H1 (cell line): ENCODE results near the gene TRAF1. TPM values are rescaled to one million over a fixed set of nuclear protein-coding genes. Genes with fewer than 3 reads are reported as not detected.

ENCODE experiments used
- CTCF ChIA-PET: fragments of 300-600 bp; sonication (Branson Sonifier 250); formaldehyde crosslinking; loops from one replicate; lab custom pipeline; 2021; ENCODE audit not compliant: partially characterized antibody; lab: Charles Lee
- POLR2A ChIA-PET: fragments of 300-600 bp; sonication (Branson Sonifier 250); formaldehyde crosslinking; loops from one replicate; lab custom pipeline; 2021; ENCODE audit warnings: inconsistent platforms; ENCODE audit not compliant: partially characterized antibody; lab: Charles Lee
- DNase-seq, 2 experiments: peaks; one replicate each; pipeline versions ENCODE4 v3.0.0 to v3.0.0-alpha.2; 2010 to 2022; ENCODE audit warnings: low spot score in 2 of 2, low read depth in 1 of 2, mixed read lengths in 1 of 2
- FAIRE-seq: peaks from 2 replicates; lab custom pipeline; 2011; peaks lifted over from hg19 to GRCh38; lab: Jason Lieb, UNC
- H2AFZ ChIP-seq: 2 replicates; pipeline ENCODE4 v1.8.1; 2012; ENCODE audit warnings: low read length, inconsistent platforms
- H2AK5ac ChIP-seq: 2 replicates; pipeline ENCODE4 v1.6.1; 2013; ENCODE audit warnings: low read depth, low read length
- H2BK120ac ChIP-seq: replicated peaks from 2 replicates; pipeline ENCODE3; 2013; ENCODE audit warnings: low read depth, low read length, inconsistent platforms
- H2BK12ac ChIP-seq: 2 replicates; pipeline ENCODE4 v1.6.1; 2013; ENCODE audit warnings: low read depth, low read length
- H2BK15ac ChIP-seq: 2 replicates; pipeline ENCODE4 v1.6.1; 2013; ENCODE audit warnings: low read length
- H2BK20ac ChIP-seq: 2 replicates; pipeline ENCODE4 v1.6.1; 2013; ENCODE audit warnings: low read length
- H2BK5ac ChIP-seq: 2 replicates; pipeline ENCODE4 v1.6.1; 2013; ENCODE audit warnings: low read depth, low read length
- H3K14ac ChIP-seq: 2 replicates; pipeline ENCODE4 v1.6.1; 2013; ENCODE audit warnings: inconsistent platforms; ENCODE audit not compliant: insufficient read length
- H3K18ac ChIP-seq: 2 replicates; pipeline ENCODE4 v1.6.1; 2013; ENCODE audit warnings: low read length; ENCODE audit errors: extremely low read depth
- H3K23ac ChIP-seq: 2 replicates; pipeline ENCODE4 v1.6.1; 2013; ENCODE audit warnings: inconsistent platforms; ENCODE audit not compliant: insufficient read length
- H3K23me2 ChIP-seq: 2 replicates; pipeline ENCODE4 v1.6.1; 2013; ENCODE audit warnings: low read depth, low read length
- H3K27ac ChIP-seq: 2 replicates; pipeline ENCODE4 v1.6.1; 2011; ENCODE audit warnings: low read depth, low read length, inconsistent platforms
- H3K27me3 ChIP-seq, 4 experiments: replicated peaks in 1 of 4; 1 replicate in 1 of 4; 2 replicates in 3 of 4; pipeline versions ENCODE4 v1.6.1 to v1.8.1; 2011 to 2013; ENCODE audit warnings: low read length in 3 of 4, mild to moderate bottlenecking in 3 of 4, inconsistent platforms in 2 of 4, mixed read lengths in 2 of 4, moderate library complexity in 1 of 4; ENCODE audit not compliant: control insufficient read depth in 3 of 4, insufficient read depth in 3 of 4; ENCODE audit errors: extremely low read depth in 1 of 4
- H3K36me3 ChIP-seq, 4 experiments: 2 replicates each; pipeline versions ENCODE4 v1.6.1 to v1.8.1; 2011 to 2013; ENCODE audit warnings: mild to moderate bottlenecking in 4 of 4, low read length in 3 of 4, moderate library complexity in 2 of 4, control low read depth in 1 of 4, inconsistent platforms in 1 of 4; ENCODE audit not compliant: insufficient read depth in 4 of 4, control insufficient read depth in 2 of 4
- H3K4ac ChIP-seq: replicated peaks from 2 replicates; pipeline ENCODE3; 2013; ENCODE audit warnings: low read length, low read depth, mixed read lengths, inconsistent platforms; ENCODE audit not compliant: insufficient read length
- H3K4me1 ChIP-seq, 4 experiments: replicated peaks in 1 of 4; 1 replicate in 1 of 4; 2 replicates in 3 of 4; pipeline versions ENCODE4 v1.6.1 to v1.8.1; 2011 to 2013; ENCODE audit warnings: low read length in 3 of 4, inconsistent platforms in 2 of 4, mixed read lengths in 1 of 4; ENCODE audit not compliant: insufficient read depth in 4 of 4, control insufficient read depth in 3 of 4
- H3K4me2 ChIP-seq, 2 experiments: 2 replicates each; pipeline versions ENCODE4 v1.6.1 to v1.8.1; 2011 to 2013; ENCODE audit warnings: low read depth in 2 of 2, low read length in 2 of 2, control low read depth in 1 of 2, inconsistent platforms in 1 of 2, mild to moderate bottlenecking in 1 of 2; ENCODE audit not compliant: insufficient read depth in 1 of 2
- H3K4me3 ChIP-seq, 4 experiments: fragments of 200-600, 300-600 bp in 1 of 4; sonication (generic), shearing (Covaris generic), sonication (Bioruptor Twin) in 1 of 4; 2 replicates each; pipeline versions ENCODE4 v1.5.1 to v1.8.1; 2011 to 2016; ENCODE audit warnings: low read length in 4 of 4, low read depth in 3 of 4, control low read depth in 2 of 4, inconsistent platforms in 2 of 4, mild to moderate bottlenecking in 2 of 4, mixed read lengths in 1 of 4, moderate library complexity in 1 of 4; ENCODE audit not compliant: insufficient read depth in 2 of 4; ENCODE audit errors: extremely low read depth in 1 of 4
- H3K56ac ChIP-seq: replicated peaks from 2 replicates; pipeline ENCODE3; 2013; ENCODE audit warnings: low read depth, mild to moderate bottlenecking, mixed read lengths, low read length, inconsistent platforms; ENCODE audit not compliant: insufficient read length
- H3K79me1 ChIP-seq: 2 replicates; pipeline ENCODE4 v1.6.1; 2013; ENCODE audit warnings: low read depth, low read length, control low read depth
- H3K79me2 ChIP-seq, 2 experiments: 2 replicates each; pipeline versions ENCODE4 v1.6.1 to v1.8.1; 2012 to 2013; ENCODE audit warnings: low read length in 2 of 2, mild to moderate bottlenecking in 2 of 2, inconsistent platforms in 1 of 2; ENCODE audit not compliant: insufficient read depth in 2 of 2, control insufficient read depth in 1 of 2
- H3K9ac ChIP-seq, 4 experiments: replicated peaks in 1 of 4; 1 replicate in 1 of 4; 2 replicates in 3 of 4; pipeline versions ENCODE4 v1.6.1 to v1.8.1; 2011 to 2013; ENCODE audit warnings: low read depth in 3 of 4, low read length in 3 of 4, control low read depth in 2 of 4, mild to moderate bottlenecking in 2 of 4, moderate library complexity in 2 of 4, inconsistent platforms in 1 of 4; ENCODE audit errors: extremely low read depth in 1 of 4
- H3K9me3 ChIP-seq, 2 experiments: 2 replicates each; pipeline versions ENCODE4 v1.6.1 to v1.8.1; 2012 to 2013; ENCODE audit warnings: mild to moderate bottlenecking in 2 of 2, moderate library complexity in 2 of 2, control low read depth in 1 of 2, inconsistent platforms in 1 of 2, low read depth in 1 of 2, low read length in 1 of 2, mixed read lengths in 1 of 2; ENCODE audit not compliant: insufficient read depth in 2 of 2
- H4K20me1 ChIP-seq, 2 experiments: replicated peaks in 1 of 2; 2 replicates each; pipeline versions ENCODE3 to v1.8.1; 2011 to 2013; ENCODE audit warnings: inconsistent platforms in 2 of 2, low read length in 2 of 2, mild to moderate bottlenecking in 1 of 2; ENCODE audit not compliant: insufficient read depth in 2 of 2, control insufficient read depth in 1 of 2
- H4K5ac ChIP-seq: 2 replicates; pipeline ENCODE4 v1.6.1; 2013; ENCODE audit warnings: low read length, low read depth, mixed read lengths, inconsistent platforms; ENCODE audit not compliant: insufficient read length
- H4K8ac ChIP-seq: 2 replicates; pipeline ENCODE4 v1.8.0; 2013; ENCODE audit warnings: mild to moderate bottlenecking, moderate library complexity, low read length, inconsistent platforms; ENCODE audit not compliant: insufficient read depth; ENCODE audit errors: extremely low read depth
- H4K91ac ChIP-seq: replicated peaks from 2 replicates; pipeline ENCODE3; 2013; ENCODE audit warnings: low read length, mixed read lengths, inconsistent platforms; ENCODE audit not compliant: insufficient read length
- BCL11A ChIP-seq, 2 experiments: IDR thresholded peaks; one replicate each; pipeline ENCODE4 v1.6.1; 2011; ENCODE audit warnings: low read depth in 2 of 2, low read length in 2 of 2, mild to moderate bottlenecking in 2 of 2
- PHF8 ChIP-seq: fragments of 200-600 bp; sonication (generic); conservative IDR thresholded peaks from 2 replicates; pipeline ENCODE4 v1.7.1; 2012; ENCODE audit warnings: low read depth, mild to moderate bottlenecking, inconsistent platforms, low read length, moderate library complexity
- RFX5 ChIP-seq: IDR thresholded peaks from 2 replicates; pipeline ENCODE4 v1.6.1; 2011; ENCODE audit warnings: low read depth, low read length, improper control_type of control experiment, borderline replicate concordance
- YY1 ChIP-seq: IDR thresholded peaks from 2 replicates; pipeline ENCODE4 v1.6.1; 2011; ENCODE audit warnings: low read depth, mild to moderate bottlenecking, low read length
- ZNF274 ChIP-seq: IDR thresholded peaks from 2 replicates; pipeline ENCODE4 v1.7.0; 2012; ENCODE audit warnings: low read length, borderline replicate concordance; ENCODE audit errors: extremely low read depth
- WGBS, 2 experiments: shearing (Covaris generic) in 1 of 2; methylation state at CpG; one replicate each; pipeline versions ENCODE4 v1.1.6 to v1.1.7; 2013 to 2015; ENCODE audit warnings: low lambda C conversion rate in 2 of 2, mixed read lengths in 2 of 2, inconsistent platforms in 1 of 2, low coverage in 1 of 2, missing lambda C conversion rate in 1 of 2; ENCODE audit not compliant: insufficient replicate concordance in 2 of 2, insufficient coverage in 1 of 2, insufficient read length in 1 of 2; ENCODE audit errors: extremely low coverage in 1 of 2, missing lambda C conversion rate in 1 of 2; 5-methylcytosine and 5-hydroxymethylcytosine counted together
- polyA plus RNA-seq, 7 experiments: library from polyadenylated mRNA; depleted of rRNA in 3 of 7; stranded (reverse) in 5 of 7; unstranded in 2 of 7; fragments of >200 nt in 5 of 7; fragments of 200-250 nt in 2 of 7; gene quantifications; 1 replicate in 5 of 7; 2 replicates in 1 of 7; 4 replicates in 1 of 7; pipeline versions ENCODE4 v1.2.1 to v1.2.3, GENCODE V29; 2011 to 2013; ENCODE audit warnings: missing spikeins in 2 of 7, mixed read lengths in 2 of 7
- total RNA-seq: library from RNA; stranded (reverse); fragmentation: NEBNext Ultra II Directional; extraction: Animal tissue kit (Norgen Biotek cat#: 25700); gene quantifications from 2 replicates; pipeline ENCODE4 v1.2.1, GENCODE V29; 2021
- TF ChIP-seq, protein P1 (sequence below): IDR thresholded peaks from 2 replicates; pipeline ENCODE4 v1.6.1; 2012; ENCODE audit warnings: inconsistent platforms

TRAF1 gene
- total and polyA plus RNA-seq, 2 of the 8 experiments (the other 6 are each of a cell fraction or from before 2014, with no cell fraction given): 1.6 to 3.2 TPM

DNA sequence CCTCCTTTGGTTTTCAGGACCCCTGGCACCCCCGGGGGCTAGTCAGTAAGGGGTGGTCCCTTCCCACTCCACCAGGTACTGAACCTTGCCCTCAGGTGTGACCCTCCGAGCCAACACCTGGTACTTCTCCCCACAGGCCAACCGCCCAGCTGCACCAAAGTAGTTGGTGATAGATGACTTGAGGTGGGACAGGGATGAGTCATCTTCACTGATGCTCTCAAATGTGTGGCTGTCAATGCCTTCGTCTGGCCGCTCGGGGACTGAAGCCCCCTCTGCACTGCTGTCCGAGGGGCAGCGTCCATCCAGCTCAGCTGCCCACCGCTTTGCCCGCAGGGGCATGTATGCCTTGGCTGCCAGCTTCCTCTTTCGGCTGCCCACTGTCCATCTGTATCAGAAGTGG, 68.7 kb downstream of the TRAF1 start:
- CTCF ChIA-PET: interaction anchor here (1.4 to 8.5 kb wide), 2 partner anchors 7 to 13 kb away, joined by 4 to 70 read pairs; no protein-coding TSS in a partner anchor
- TF ChIP-seq, protein P1, sequence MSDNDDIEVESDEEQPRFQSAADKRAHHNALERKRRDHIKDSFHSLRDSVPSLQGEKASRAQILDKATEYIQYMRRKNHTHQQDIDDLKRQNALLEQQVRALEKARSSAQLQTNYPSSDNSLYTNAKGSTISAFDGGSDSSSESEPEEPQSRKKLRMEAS: no peak
- TF ChIP-seq PHF8 (no peak), YY1 (no peak), ZNF274 (no peak), RFX5 (no peak), BCL11A (IDR thresholded peaks at IDR 0.05; ENCODE audit: low read depth in 2 of 2, low read length in 2 of 2) (no peak)

More for the DNA sequence above, 68.7 kb downstream of the TRAF1 start:
- H3K9ac ChIP-seq: no peak overlapping the region
- no peak overlapping the region for H2BK20ac ChIP-seq
- FAIRE-seq (no peak), DNase-seq (no peak)
- no peak overlapping the region for H2BK120ac ChIP-seq
- no peak overlapping the region for H4K5ac ChIP-seq
- no peak overlapping the region for H3K4me3 ChIP-seq
- H3K79me1 ChIP-seq: no peaks in the 10 kb centered on the region
- H3K9me3 ChIP-seq: no peaks in the 10 kb centered on the region
- no peak overlapping the region for H2BK5ac ChIP-seq
- no peak overlapping the region for H4K8ac ChIP-seq
- H3K14ac ChIP-seq: no peak overlapping the region
- no peak overlapping the region for H4K91ac ChIP-seq
- no peaks in the 10 kb centered on the region for H3K79me2 ChIP-seq
- no peak overlapping the region for H2BK12ac ChIP-seq
- no peak overlapping the region for H3K4ac ChIP-seq
- no peaks in the 10 kb centered on the region for H4K20me1 ChIP-seq
- H3K27me3 ChIP-seq: no peaks in the 10 kb centered on the region
- POLR2A ChIA-PET: interaction anchor here (1.0 to 11.0 kb wide), 4 partner anchors 9 to 37 kb away, joined by 3 to 61 read pairs (median 3); no protein-coding TSS in a partner anchor
- H3K23me2 ChIP-seq: no peaks in the 10 kb centered on the region
- H2BK15ac ChIP-seq: no peak overlapping the region
- H3K36me3 ChIP-seq: peaks cover 0 to 24% (median 5%) of the 10 kb centered on the region in 4 experiments; a peak in 4 of 8 replicates
- no peak overlapping the region for H3K56ac ChIP-seq
- H3K4me2 ChIP-seq: no peak overlapping the region
- H3K27ac ChIP-seq: no peak overlapping the region
- H2AFZ ChIP-seq: no peak overlapping the region
- peaks cover 0 to 3% (median 1%) of the 10 kb centered on the region in 4 experiments; a peak in 1 of 7 replicates for H3K4me1 ChIP-seq
- H3K18ac ChIP-seq: no peak overlapping the region
- no peak overlapping the region for H3K23ac ChIP-seq
- 95% methylated on average over 11 of the region's 11 CpGs; no CpG with 5 or more reads in 1 of the 2 experiments for WGBS, 2 experiments
- no peak overlapping the region for H2AK5ac ChIP-seq
